Stimulated activated CD8-positive, alpha-beta memory T cell treated with anti-CD3 and anti-CD28 coated beads, Interleukin-12 subunit alpha, Interleukin-12 subunit beta, amount 100 ng/mL, for 4 hours (primary cell): ENCODE results near the gene IMP4.
A peak's percentile ranks its signal among the peaks of the same experiment; 100 is the strongest.

ENCODE experiments used
- DNase-seq: peaks from one replicate; pipeline ENCODE4 v3.0.0-alpha.2; 2020; ENCODE audit warnings: low read depth

IMP4 gene

GRCh38 chr2:130378206-130378897 is 35.7 kb downstream of the IMP4 start:
- DNase-seq = no peak

- DNase-seq = no peak
Observed at GRCh38 chr2:130378898-130379214, 36.2 kb downstream of the IMP4 start.

- DNase-seq = no peak
Observed at GRCh38 chr2:130380096-130380934, 37.6 kb downstream of the IMP4 start.

GRCh38 chr2:130381145-130381544 is 38.4 kb downstream of the IMP4 start:
- no peak for DNase-seq

GRCh38 chr2:130381619-130382018 is 38.9 kb downstream of the IMP4 start:
- no peak for DNase-seq

GRCh38 chr2:130382313-130382917 is 39.7 kb downstream of the IMP4 start:
- DNase-seq = no peak

- DNase-seq = no peak
Observed at GRCh38 chr2:130385709-130386108, 43.0 kb downstream of the IMP4 start.

GRCh38 chr2:130387071-130387400 is 44.3 kb downstream of the IMP4 start:
- no peak for DNase-seq

GRCh38 chr2:130387804-130388203 is 45.1 kb downstream of the IMP4 start:
- DNase-seq = no peak

- DNase-seq = no peak
Observed at GRCh38 chr2:130388221-130388907, 45.7 kb downstream of the IMP4 start.

GRCh38 chr2:130389358-130389757 is 46.7 kb downstream of the IMP4 start:
- DNase-seq = no peak

- no peak for DNase-seq
Observed at GRCh38 chr2:130389783-130390182, 47.1 kb downstream of the IMP4 start.

- no peak for DNase-seq
Observed at GRCh38 chr2:130390460-130391057, 47.9 kb downstream of the IMP4 start.

GRCh38 chr2:130391058-130391871 is 48.6 kb downstream of the IMP4 start:
- DNase-seq = peak; percentile 39

GRCh38 chr2:130391872-130392670 is 49.4 kb downstream of the IMP4 start:
- no peak for DNase-seq

- no peak for DNase-seq
Observed at GRCh38 chr2:130393318-130393910, 50.7 kb downstream of the IMP4 start.
